Uterus (tissue), 2 donors: ENCODE data around the gene UBL5.

ENCODE experiments used
- CTCF ChIP-seq, 4 experiments: fragments of 200-600 bp in 2 of 4; fragments of 450-650 bp in 2 of 4; sonication (generic) in 2 of 4; IDR thresholded peaks; one replicate each; pipeline ENCODE4 v1.5.1; 2016 to 2019; ENCODE audit warnings: antibody characterized with exemption in 4 of 4, mild to moderate bottlenecking in 2 of 4, moderate library complexity in 1 of 4
- POLR2A ChIP-seq, 2 donors: fragments of 450-650 bp; IDR thresholded peaks; one replicate each; pipeline ENCODE4 v1.6.1; 2016; ENCODE audit warnings: antibody characterized with exemption in 2 of 2, mild to moderate bottlenecking in 1 of 2, moderate library complexity in 1 of 2

GRCh38 chr19:9797871-9798270 is 29.8 kb upstream of the UBL5 start:
- no peak for TF ChIP-seq CTCF (IDR thresholded peaks at IDR 0.05)
- no peak for TF ChIP-seq POLR2A (IDR thresholded peaks at IDR 0.05)
